ENCODE results near the gene IQCM. TPM values are rescaled to one million over a fixed set of nuclear protein-coding genes. Genes with fewer than 3 reads are reported as not detected.

The IQCM gene
- total RNA-seq, 4 donors from 2014 or later = not detected

GRCh38 chr4:149701435-149702156 lies 114.0 kb downstream of the IQCM start:
- H3K27me3 ChIP-seq = no peaks in the 10 kb centered on the region
- no peak overlapping the region for H3K4me3 ChIP-seq
- H3K4me1 ChIP-seq = no peaks in the 10 kb centered on the region
- TF ChIP-seq POLR2A (IDR thresholded peaks at IDR 0.05) (no peak), CTCF (IDR thresholded peaks at IDR 0.05) (no peak)
- H3K9me3 ChIP-seq = no peaks in the 10 kb centered on the region
- H3K36me3 ChIP-seq = no peaks in the 10 kb centered on the region
- WGBS, 2 donors = 80 to 87% methylated on average over 2 of the region's 2 CpGs
- no peak for DNase-seq
- H3K27ac ChIP-seq = no peak overlapping the region
- intact Hi-C loops (cut with DNase I) = no loop called here

DNA sequence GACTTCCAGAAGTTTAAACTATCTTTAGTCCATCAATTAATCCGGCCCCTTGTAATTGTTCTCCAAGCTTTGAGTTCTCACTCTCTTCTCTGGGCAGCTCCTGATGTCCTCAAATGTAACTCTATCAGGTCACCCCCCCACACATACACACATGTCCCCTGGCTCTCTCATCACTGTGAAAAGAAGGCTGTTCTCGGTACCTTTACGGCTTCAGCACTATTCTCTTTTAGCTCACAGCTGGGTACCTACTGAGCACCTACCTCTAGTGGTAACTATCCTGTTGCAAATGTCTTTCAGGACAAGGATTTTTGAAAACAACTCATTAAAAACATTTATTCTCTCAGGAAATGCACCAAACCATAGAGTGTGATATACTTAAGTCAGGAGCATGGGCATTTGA lies 115.4 kb downstream of the IQCM start:
- Histone ChIP-seq H3K27me3 (no peaks in the 10 kb centered on the region), H3K27ac (no peak overlapping the region), H3K9me3 (no peaks in the 10 kb centered on the region), H3K4me1 (no peaks in the 10 kb centered on the region), H3K36me3 (no peaks in the 10 kb centered on the region), H3K4me3 (no peak overlapping the region)
- DNase-seq = no peak
- WGBS, 2 donors = 91 to 92% methylated on average over 3 of the region's 3 CpGs
- intact Hi-C loops (cut with DNase I) = no loop called here
- TF ChIP-seq POLR2A (IDR thresholded peaks at IDR 0.05) (no peak), CTCF (IDR thresholded peaks at IDR 0.05) (no peak)

- no peak for DNase-seq
These were observed 116.0 kb downstream of the IQCM start for GRCh38 chr4:149699642-149700041.

GRCh38 chr4:149690726-149691125 lies 124.9 kb downstream of the IQCM start:
- intact Hi-C loops (cut with DNase I) = no loop called here
- Histone ChIP-seq H3K9me3 (no peaks in the 10 kb centered on the region), H3K27ac (no peak overlapping the region), H3K4me1 (no peaks in the 10 kb centered on the region), H3K27me3 (no peaks in the 10 kb centered on the region), H3K4me3 (no peak overlapping the region), H3K36me3 (no peaks in the 10 kb centered on the region)
- TF ChIP-seq POLR2A (IDR thresholded peaks at IDR 0.05) = no peak
- TF ChIP-seq CTCF (IDR thresholded peaks at IDR 0.05) = peak in 1 of 6 experiments; percentile 9
- 65 to 74% methylated on average over 3 of the region's 3 CpGs for WGBS, 2 donors
- DNase-seq = no peak

More at GRCh38 chr4:149699642-149700041, 116.0 kb downstream of the IQCM start:
- no peak for TF ChIP-seq CTCF (IDR thresholded peaks at IDR 0.05)
- no peak for TF ChIP-seq POLR2A (IDR thresholded peaks at IDR 0.05)
- Histone ChIP-seq H3K9me3 (no peaks in the 10 kb centered on the region), H3K36me3 (no peaks in the 10 kb centered on the region), H3K4me1 (no peaks in the 10 kb centered on the region), H3K27ac (no peak overlapping the region), H3K4me3 (no peak overlapping the region), H3K27me3 (no peaks in the 10 kb centered on the region)
- intact Hi-C loops (cut with DNase I) = no loop called here
- 80 to 82% methylated on average over 2 of the region's 2 CpGs for WGBS, 2 donors

DNA sequence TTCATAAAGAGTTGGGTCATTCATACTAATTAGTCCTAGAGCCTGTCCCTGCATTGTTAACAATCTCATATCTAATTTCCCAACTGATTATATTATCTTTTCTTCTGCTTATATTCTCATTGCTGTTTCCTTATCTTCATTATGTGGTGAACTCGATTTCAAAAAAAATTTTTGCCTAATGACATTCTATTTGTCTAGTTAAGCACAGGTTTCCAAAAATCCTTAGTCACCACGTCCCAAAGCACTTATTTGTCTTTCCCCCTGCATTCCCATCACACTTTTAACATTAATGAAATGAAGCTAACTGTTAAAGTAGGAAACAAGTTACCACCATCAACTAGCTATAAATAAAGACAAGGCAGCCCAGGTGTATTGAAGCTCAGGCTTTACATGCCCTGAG lies 131.1 kb downstream of the IQCM start:
- no peak for TF ChIP-seq POLR2A (IDR thresholded peaks at IDR 0.05)
- TF ChIP-seq CTCF (IDR thresholded peaks at IDR 0.05) = no peak
- no peaks in the 10 kb centered on the region for H3K9me3 ChIP-seq
- intact Hi-C loops (cut with DNase I) = no loop called here
- no peaks in the 10 kb centered on the region for H3K4me1 ChIP-seq
- 51 to 68% methylated on average over 2 of the region's 2 CpGs for WGBS, 2 donors
- H3K4me3 ChIP-seq = no peak overlapping the region
- H3K27ac ChIP-seq = no peak overlapping the region
- no peaks in the 10 kb centered on the region for H3K27me3 ChIP-seq
- no peak for DNase-seq
- H3K36me3 ChIP-seq = no peaks in the 10 kb centered on the region

Measured in esophagus squamous epithelium (tissue), 5 donors.